DOHH2 (cell line): Measurements from ENCODE around the gene GATA6.

ENCODE experiments used
- CTCF ChIP-seq: fragments of 200-600 bp; sonication (generic); IDR thresholded peaks from one replicate; pipeline ENCODE4 v1.5.1; 2014; ENCODE audit warnings: antibody characterized with exemption, mild to moderate bottlenecking, low read depth, low read length; ENCODE audit not compliant: poor library complexity, severe bottlenecking
- EZH2phosphoT487 ChIP-seq: fragments of 200-600 bp; sonication (generic); IDR thresholded peaks from 2 replicates; pipeline ENCODE4 v1.6.1; 2017; ENCODE audit warnings: borderline replicate concordance, mild to moderate bottlenecking, antibody characterized with exemption, low read length, moderate library complexity, mixed read lengths

- TF ChIP-seq CTCF (no peak), EZH2phosphoT487 (no peak)
These were observed 25.7 kb upstream of the GATA6 start for GRCh38 chr18:22143347-22144340.
